NAMALWA (cell line): ENCODE data around the gene RTP4.
"Not testable (repeated sequence)": the region's sequence is repeated elsewhere in the genome, so short reads cannot be mapped to it uniquely, and the experiment has no call there.

ENCODE experiments used
- DNase-seq: peaks from one replicate; pipeline ENCODE4 v3.0.0-alpha.2; 2015; ENCODE audit warnings: low spot score

The RTP4 gene

GRCh38 chr3:187370051-187370450 lies 1.9 kb downstream of the RTP4 start:
- no peak for DNase-seq

- no peak for DNase-seq
Measured at GRCh38 chr3:187375581-187375980, 7.4 kb downstream of the RTP4 start.

GRCh38 chr3:187377842-187378241 lies 9.7 kb downstream of the RTP4 start:
- DNase-seq, result no peak

- no peak for DNase-seq
Measured at GRCh38 chr3:187382609-187383151, 14.5 kb downstream of the RTP4 start.

- no peak for DNase-seq
Measured at GRCh38 chr3:187383246-187383645, 15.1 kb downstream of the RTP4 start.

- DNase-seq, result no peak
Measured at GRCh38 chr3:187385296-187385695, 17.1 kb downstream of the RTP4 start.

- DNase-seq, result no peak
Measured at GRCh38 chr3:187396661-187397060, 28.5 kb downstream of the RTP4 start.

- DNase-seq, result no peak
Measured at GRCh38 chr3:187398955-187399354, 30.8 kb downstream of the RTP4 start.

GRCh38 chr3:187400756-187401155 lies 32.6 kb downstream of the RTP4 start:
- DNase-seq, result no peak

GRCh38 chr3:187401856-187402255 lies 33.7 kb downstream of the RTP4 start:
- DNase-seq, result no peak

GRCh38 chr3:187403768-187404288 lies 35.6 kb downstream of the RTP4 start:
- no peak for DNase-seq

GRCh38 chr3:187406927-187407326 lies 38.7 kb downstream of the RTP4 start:
- no peak for DNase-seq

- not testable (repeated sequence) for DNase-seq
Measured at GRCh38 chr3:187411991-187412781, 44.0 kb downstream of the RTP4 start.
